WTC11 (cell line): ENCODE measurements around the gene AURKB. TPM values are rescaled to one million over a fixed set of nuclear protein-coding genes. Genes with fewer than 3 reads are reported as not detected.

Source experiments
- ATAC-seq: fragments of 200-7000 bp; cut with Tn5 transposase; 2 replicates; pipeline ENCODE4 v1.10.0; 2021; ENCODE audit warnings: mild to moderate bottlenecking, moderate library complexity
- CTCF ChIA-PET: fragments of 300-600 bp; sonication (Branson Sonifier 250); formaldehyde crosslinking; loops from one replicate; lab custom pipeline; 2021; ENCODE audit warnings: antibody characterized with exemption; lab: Charles Lee
- POLR2A ChIA-PET: fragments of 350-600 bp; sonication (Branson Sonifier 250); formaldehyde crosslinking; loops from one replicate; lab custom pipeline; 2021; ENCODE audit warnings: antibody characterized with exemption; lab: Charles Lee
- DNase-seq: peaks from one replicate; pipeline ENCODE4 v3.0.0; 2021; ENCODE audit warnings: low spot score
- H3K27ac Mint-ChIP-seq: 2 replicates; pipeline ENCODE4 v1.8.0; 2021; ENCODE audit warnings: mixed read lengths
- H3K27me3 Mint-ChIP-seq: 2 replicates; pipeline ENCODE4 v1.8.0; 2021; ENCODE audit warnings: low read depth, mild to moderate bottlenecking, moderate library complexity, mixed read lengths
- H3K36me3 Mint-ChIP-seq: 2 replicates; pipeline ENCODE4 v1.8.0; 2021; ENCODE audit warnings: mixed read lengths
- H3K4me1 Mint-ChIP-seq: 2 replicates; pipeline ENCODE4 v1.8.0; 2022; ENCODE audit warnings: mixed read lengths
- H3K4me3 Mint-ChIP-seq: 2 replicates; pipeline ENCODE4 v1.8.0; 2021; ENCODE audit warnings: mild to moderate bottlenecking, moderate library complexity, mixed read lengths
- H3K9me3 Mint-ChIP-seq: 2 replicates; pipeline ENCODE4 v1.8.0; 2021; ENCODE audit warnings: mixed read lengths
- ESRRA ChIP-seq: sonication (generic); formaldehyde crosslinking; IDR thresholded peaks from 2 replicates; pipeline ENCODE4 v1.8.1; 2022; ENCODE audit warnings: mild to moderate bottlenecking, missing genetic modification reagents, borderline replicate concordance
- FOXK1 ChIP-seq: sonication (generic); formaldehyde crosslinking; IDR thresholded peaks from 2 replicates; pipeline ENCODE4 v1.8.0; 2022; ENCODE audit warnings: mild to moderate bottlenecking, moderate library complexity, missing genetic modification reagents
- GABPB1 ChIP-seq: sonication (generic); formaldehyde crosslinking; IDR thresholded peaks from 2 replicates; pipeline ENCODE4 v1.8.1; 2023; ENCODE audit warnings: mild to moderate bottlenecking, missing genetic modification reagents
- HMGA2 ChIP-seq: fragments of 250-450 bp; sonication (Bioruptor Pico); IDR thresholded peaks from 2 replicates; pipeline ENCODE4 v1.4.0; 2021; ENCODE audit warnings: mild to moderate bottlenecking, moderate library complexity
- JUN ChIP-seq: sonication (generic); formaldehyde crosslinking; IDR thresholded peaks from 2 replicates; pipeline ENCODE4 v1.8.0; 2023; ENCODE audit warnings: mild to moderate bottlenecking, missing genetic modification reagents
- NFYB ChIP-seq: sonication (generic); formaldehyde crosslinking; conservative IDR thresholded peaks from 2 replicates; pipeline ENCODE4 v1.8.0; 2022; ENCODE audit warnings: low read depth, missing genetic modification reagents
- NR1H2 ChIP-seq: sonication (generic); formaldehyde crosslinking; IDR thresholded peaks from 2 replicates; pipeline ENCODE4 v1.9.0; 2021; ENCODE audit warnings: mild to moderate bottlenecking, moderate library complexity, missing genetic modification reagents
- NR3C1 ChIP-seq: sonication (generic); formaldehyde crosslinking; conservative IDR thresholded peaks from 2 replicates; pipeline ENCODE4 v1.8.1; 2023; ENCODE audit warnings: low read depth, mild to moderate bottlenecking, missing genetic modification reagents
- OVOL2 ChIP-seq: fragments of 250-450 bp; sonication (Bioruptor Pico); IDR thresholded peaks from 2 replicates; pipeline ENCODE4 v1.9.0; 2021; ENCODE audit warnings: mild to moderate bottlenecking, borderline replicate concordance
- SMAD3 ChIP-seq: sonication (generic); formaldehyde crosslinking; IDR thresholded peaks from 2 replicates; pipeline ENCODE4 v1.8.0; 2022; ENCODE audit warnings: missing genetic modification reagents, mild to moderate bottlenecking, borderline replicate concordance
- TP53 ChIP-seq: sonication (generic); formaldehyde crosslinking; IDR thresholded peaks from 2 replicates; pipeline ENCODE4 v1.8.1; 2023; ENCODE audit warnings: mild to moderate bottlenecking, missing genetic modification reagents
- ZNF121 ChIP-seq: sonication (generic); formaldehyde crosslinking; IDR thresholded peaks from 2 replicates; pipeline ENCODE4 v1.8.0; 2023; ENCODE audit warnings: missing genetic modification reagents
- ZNF263 ChIP-seq: sonication (generic); formaldehyde crosslinking; IDR thresholded peaks from 2 replicates; pipeline ENCODE4 v1.8.1; 2022; ENCODE audit warnings: low read depth, mild to moderate bottlenecking, moderate library complexity, missing genetic modification reagents
- total RNA-seq: library from RNA; stranded (reverse); gene quantifications from 3 replicates; pipeline ENCODE4 v1.2.3, GENCODE V29; 2021
- TF ChIP-seq, protein P1 (sequence below): fragments of 250-450 bp; sonication (Bioruptor Pico); IDR thresholded peaks from 2 replicates; pipeline ENCODE4 v1.9.0; 2021; ENCODE audit warnings: mild to moderate bottlenecking
- TF ChIP-seq, protein P2 (sequence below): fragments of 250-450 bp; sonication (Bioruptor Pico); IDR thresholded peaks from 2 replicates; pipeline ENCODE4 v1.8.0; 2021; ENCODE audit warnings: mild to moderate bottlenecking
- TF ChIP-seq, protein P3 (sequence below): sonication (generic); formaldehyde crosslinking; IDR thresholded peaks from 2 replicates; pipeline ENCODE4 v1.8.0; 2023; ENCODE audit warnings: missing genetic modification reagents
- TF ChIP-seq, protein P4 (sequence below): sonication (generic); formaldehyde crosslinking; IDR thresholded peaks from 2 replicates; pipeline ENCODE4 v1.8.1; 2022; ENCODE audit warnings: mild to moderate bottlenecking, moderate library complexity, missing genetic modification reagents
- TF ChIP-seq, protein P5 (sequence below): fragments of 250-450 bp; sonication (Bioruptor Pico); IDR thresholded peaks from 2 replicates; pipeline ENCODE4 v1.9.0; 2021; ENCODE audit warnings: mild to moderate bottlenecking, borderline replicate concordance
- TF ChIP-seq, protein P6 (sequence below): sonication (generic); formaldehyde crosslinking; IDR thresholded peaks from 2 replicates; pipeline ENCODE4 v1.8.0; 2022; ENCODE audit warnings: mild to moderate bottlenecking, missing genetic modification reagents
- TF ChIP-seq, protein P7 (sequence below): sonication (generic); formaldehyde crosslinking; IDR thresholded peaks from 2 replicates; pipeline ENCODE4 v1.8.0; 2022; ENCODE audit warnings: mild to moderate bottlenecking, missing genetic modification reagents
- TF ChIP-seq, protein P8 (sequence below): sonication (generic); formaldehyde crosslinking; conservative IDR thresholded peaks from 2 replicates; pipeline ENCODE4 v1.8.1; 2023; ENCODE audit warnings: mild to moderate bottlenecking, low read depth, missing genetic modification reagents, moderate library complexity

AURKB gene
- total RNA-seq, 1 experiment from 2014 or later = 215 TPM

DNA sequence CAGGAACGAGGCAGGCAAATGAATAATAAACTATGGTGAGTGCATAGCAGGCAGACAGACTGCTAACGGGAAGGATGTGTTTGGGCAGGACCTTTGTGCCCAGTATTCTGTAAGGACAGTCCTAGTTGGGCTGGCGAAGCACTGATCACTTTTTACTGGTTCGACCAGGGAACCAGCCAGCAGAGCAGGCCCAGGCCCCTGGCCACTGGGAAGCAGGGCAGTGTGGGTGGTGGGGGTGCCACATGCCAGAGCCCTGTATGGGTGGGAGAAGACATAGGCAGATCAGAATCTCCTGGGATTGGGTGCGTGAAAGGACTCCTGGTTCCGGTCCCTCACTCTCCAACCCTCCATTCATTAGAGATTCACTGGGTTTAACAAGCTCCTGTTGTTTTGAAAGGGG lies 43.6 kb downstream of the AURKB start:
- CTCF ChIA-PET = interaction anchor here (0.6 to 1.3 kb wide), 2 partner anchors 106 to 126 kb away, joined by 3 to 4 read pairs; no protein-coding TSS in a partner anchor
- Mint-ChIP-seq H3K4me3 (no peak overlapping the region), H3K36me3 (peaks cover under 1% of the 10 kb centered on the region; the same call in 1 of the 2 replicates), H3K4me1 (peaks cover 26% of the 10 kb centered on the region), H3K9me3 (no peaks in the 10 kb centered on the region), H3K27me3 (no peaks in the 10 kb centered on the region), H3K27ac (0 out of 2 replicates have a peak overlapping the region, but pooled peaks have one; percentile 22)
- no peak for DNase-seq
- POLR2A ChIA-PET = interaction anchor here (1.3 to 1.4 kb wide), 2 partner anchors 12 to 25 kb away, joined by 4 to 5 read pairs; no protein-coding TSS in a partner anchor
- no peak for TF ChIP-seq NR1H2 (CRISPR knock-in tag)
- TF ChIP-seq, protein P1, sequence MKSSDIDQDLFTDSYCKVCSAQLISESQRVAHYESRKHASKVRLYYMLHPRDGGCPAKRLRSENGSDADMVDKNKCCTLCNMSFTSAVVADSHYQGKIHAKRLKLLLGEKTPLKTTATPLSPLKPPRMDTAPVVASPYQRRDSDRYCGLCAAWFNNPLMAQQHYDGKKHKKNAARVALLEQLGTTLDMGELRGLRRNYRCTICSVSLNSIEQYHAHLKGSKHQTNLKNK (CRISPR knock-in tag) = no peak
- TF ChIP-seq SMAD3 (CRISPR knock-in tag) = no peak
- no peak for TF ChIP-seq NR3C1
- TF ChIP-seq, protein P2, sequence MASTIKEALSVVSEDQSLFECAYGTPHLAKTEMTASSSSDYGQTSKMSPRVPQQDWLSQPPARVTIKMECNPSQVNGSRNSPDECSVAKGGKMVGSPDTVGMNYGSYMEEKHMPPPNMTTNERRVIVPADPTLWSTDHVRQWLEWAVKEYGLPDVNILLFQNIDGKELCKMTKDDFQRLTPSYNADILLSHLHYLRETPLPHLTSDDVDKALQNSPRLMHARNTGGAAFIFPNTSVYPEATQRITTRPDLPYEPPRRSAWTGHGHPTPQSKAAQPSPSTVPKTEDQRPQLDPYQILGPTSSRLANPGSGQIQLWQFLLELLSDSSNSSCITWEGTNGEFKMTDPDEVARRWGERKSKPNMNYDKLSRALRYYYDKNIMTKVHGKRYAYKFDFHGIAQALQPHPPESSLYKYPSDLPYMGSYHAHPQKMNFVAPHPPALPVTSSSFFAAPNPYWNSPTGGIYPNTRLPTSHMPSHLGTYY = no peak
- no peak for TF ChIP-seq ZNF121
- TF ChIP-seq GABPB1 (CRISPR knock-in tag) = no peak
- no peak for TF ChIP-seq FOXK1 (CRISPR knock-in tag)
- TF ChIP-seq HMGA2 = no peak
- TF ChIP-seq ESRRA = no peak
- TF ChIP-seq NFYB (CRISPR knock-in tag) = no peak
- TF ChIP-seq, protein P3, sequence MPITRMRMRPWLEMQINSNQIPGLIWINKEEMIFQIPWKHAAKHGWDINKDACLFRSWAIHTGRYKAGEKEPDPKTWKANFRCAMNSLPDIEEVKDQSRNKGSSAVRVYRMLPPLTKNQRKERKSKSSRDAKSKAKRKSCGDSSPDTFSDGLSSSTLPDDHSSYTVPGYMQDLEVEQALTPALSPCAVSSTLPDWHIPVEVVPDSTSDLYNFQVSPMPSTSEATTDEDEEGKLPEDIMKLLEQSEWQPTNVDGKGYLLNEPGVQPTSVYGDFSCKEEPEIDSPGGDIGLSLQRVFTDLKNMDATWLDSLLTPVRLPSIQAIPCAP (CRISPR knock-in tag) = no peak
- TF ChIP-seq, protein P4, sequence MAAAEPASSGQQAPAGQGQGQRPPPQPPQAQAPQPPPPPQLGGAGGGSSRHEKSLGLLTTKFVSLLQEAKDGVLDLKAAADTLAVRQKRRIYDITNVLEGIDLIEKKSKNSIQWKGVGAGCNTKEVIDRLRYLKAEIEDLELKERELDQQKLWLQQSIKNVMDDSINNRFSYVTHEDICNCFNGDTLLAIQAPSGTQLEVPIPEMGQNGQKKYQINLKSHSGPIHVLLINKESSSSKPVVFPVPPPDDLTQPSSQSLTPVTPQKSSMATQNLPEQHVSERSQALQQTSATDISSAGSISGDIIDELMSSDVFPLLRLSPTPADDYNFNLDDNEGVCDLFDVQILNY (CRISPR knock-in tag) = no peak
- no peak for TF ChIP-seq TP53 (CRISPR knock-in tag)
- no peak for ATAC-seq

DNA sequence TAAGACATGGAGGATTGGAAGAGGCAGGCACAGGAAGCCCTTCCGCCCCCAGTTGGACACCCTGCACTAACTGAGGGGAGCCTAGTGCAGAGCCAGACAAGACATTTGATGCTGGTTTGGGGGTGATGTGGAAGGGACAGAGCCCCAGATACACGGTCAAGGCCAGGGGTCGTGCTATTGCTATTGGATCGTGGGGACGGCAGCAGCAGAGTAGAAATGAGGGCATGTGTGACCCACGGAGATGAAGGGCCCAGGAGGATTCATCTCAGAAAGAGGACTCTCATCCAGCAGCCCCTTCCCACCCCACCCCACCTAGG lies 45.6 kb downstream of the AURKB start:
- H3K27me3 Mint-ChIP-seq = no peaks in the 10 kb centered on the region
- H3K9me3 Mint-ChIP-seq = no peaks in the 10 kb centered on the region
- peaks cover 44% of the 10 kb centered on the region for H3K4me1 Mint-ChIP-seq
- no peak overlapping the region for H3K4me3 Mint-ChIP-seq
- ChIA-PET CTCF (interaction anchor here (1.2 to 1.5 kb wide), 2 partner anchors 8 to 91 kb away, joined by 6 to 10 read pairs; no protein-coding TSS in a partner anchor), POLR2A (interaction anchor here (1.0 to 2.1 kb wide), 4 partner anchors 8 to 45 kb away, joined by 3 to 39 read pairs (median 6); partner anchors contain the start of genes AURKB and PER1)
- H3K36me3 Mint-ChIP-seq = peaks cover 8% of the 10 kb centered on the region
- H3K27ac Mint-ChIP-seq = peak overlapping the region; percentile 88
- no peak for ATAC-seq
- DNase-seq = no peak
- TF ChIP-seq, protein P3 (CRISPR knock-in tag) = no peak
- TF ChIP-seq ZNF263 (no peak), JUN (CRISPR knock-in tag) (no peak), OVOL2 (CRISPR knock-in tag) (no peak)
- TF ChIP-seq, protein P5, sequence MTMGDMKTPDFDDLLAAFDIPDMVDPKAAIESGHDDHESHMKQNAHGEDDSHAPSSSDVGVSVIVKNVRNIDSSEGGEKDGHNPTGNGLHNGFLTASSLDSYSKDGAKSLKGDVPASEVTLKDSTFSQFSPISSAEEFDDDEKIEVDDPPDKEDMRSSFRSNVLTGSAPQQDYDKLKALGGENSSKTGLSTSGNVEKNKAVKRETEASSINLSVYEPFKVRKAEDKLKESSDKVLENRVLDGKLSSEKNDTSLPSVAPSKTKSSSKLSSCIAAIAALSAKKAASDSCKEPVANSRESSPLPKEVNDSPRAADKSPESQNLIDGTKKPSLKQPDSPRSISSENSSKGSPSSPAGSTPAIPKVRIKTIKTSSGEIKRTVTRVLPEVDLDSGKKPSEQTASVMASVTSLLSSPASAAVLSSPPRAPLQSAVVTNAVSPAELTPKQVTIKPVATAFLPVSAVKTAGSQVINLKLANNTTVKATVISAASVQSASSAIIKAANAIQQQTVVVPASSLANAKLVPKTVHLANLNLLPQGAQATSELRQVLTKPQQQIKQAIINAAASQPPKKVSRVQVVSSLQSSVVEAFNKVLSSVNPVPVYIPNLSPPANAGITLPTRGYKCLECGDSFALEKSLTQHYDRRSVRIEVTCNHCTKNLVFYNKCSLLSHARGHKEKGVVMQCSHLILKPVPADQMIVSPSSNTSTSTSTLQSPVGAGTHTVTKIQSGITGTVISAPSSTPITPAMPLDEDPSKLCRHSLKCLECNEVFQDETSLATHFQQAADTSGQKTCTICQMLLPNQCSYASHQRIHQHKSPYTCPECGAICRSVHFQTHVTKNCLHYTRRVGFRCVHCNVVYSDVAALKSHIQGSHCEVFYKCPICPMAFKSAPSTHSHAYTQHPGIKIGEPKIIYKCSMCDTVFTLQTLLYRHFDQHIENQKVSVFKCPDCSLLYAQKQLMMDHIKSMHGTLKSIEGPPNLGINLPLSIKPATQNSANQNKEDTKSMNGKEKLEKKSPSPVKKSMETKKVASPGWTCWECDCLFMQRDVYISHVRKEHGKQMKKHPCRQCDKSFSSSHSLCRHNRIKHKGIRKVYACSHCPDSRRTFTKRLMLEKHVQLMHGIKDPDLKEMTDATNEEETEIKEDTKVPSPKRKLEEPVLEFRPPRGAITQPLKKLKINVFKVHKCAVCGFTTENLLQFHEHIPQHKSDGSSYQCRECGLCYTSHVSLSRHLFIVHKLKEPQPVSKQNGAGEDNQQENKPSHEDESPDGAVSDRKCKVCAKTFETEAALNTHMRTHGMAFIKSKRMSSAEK (CRISPR knock-in tag) = no peak
- TF ChIP-seq, protein P6, sequence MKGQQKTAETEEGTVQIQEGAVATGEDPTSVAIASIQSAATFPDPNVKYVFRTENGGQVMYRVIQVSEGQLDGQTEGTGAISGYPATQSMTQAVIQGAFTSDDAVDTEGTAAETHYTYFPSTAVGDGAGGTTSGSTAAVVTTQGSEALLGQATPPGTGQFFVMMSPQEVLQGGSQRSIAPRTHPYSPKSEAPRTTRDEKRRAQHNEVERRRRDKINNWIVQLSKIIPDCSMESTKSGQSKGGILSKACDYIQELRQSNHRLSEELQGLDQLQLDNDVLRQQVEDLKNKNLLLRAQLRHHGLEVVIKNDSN = no peak
- TF ChIP-seq, protein P7, sequence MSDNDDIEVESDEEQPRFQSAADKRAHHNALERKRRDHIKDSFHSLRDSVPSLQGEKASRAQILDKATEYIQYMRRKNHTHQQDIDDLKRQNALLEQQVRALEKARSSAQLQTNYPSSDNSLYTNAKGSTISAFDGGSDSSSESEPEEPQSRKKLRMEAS (CRISPR knock-in tag) = no peak
- TF ChIP-seq, protein P8, sequence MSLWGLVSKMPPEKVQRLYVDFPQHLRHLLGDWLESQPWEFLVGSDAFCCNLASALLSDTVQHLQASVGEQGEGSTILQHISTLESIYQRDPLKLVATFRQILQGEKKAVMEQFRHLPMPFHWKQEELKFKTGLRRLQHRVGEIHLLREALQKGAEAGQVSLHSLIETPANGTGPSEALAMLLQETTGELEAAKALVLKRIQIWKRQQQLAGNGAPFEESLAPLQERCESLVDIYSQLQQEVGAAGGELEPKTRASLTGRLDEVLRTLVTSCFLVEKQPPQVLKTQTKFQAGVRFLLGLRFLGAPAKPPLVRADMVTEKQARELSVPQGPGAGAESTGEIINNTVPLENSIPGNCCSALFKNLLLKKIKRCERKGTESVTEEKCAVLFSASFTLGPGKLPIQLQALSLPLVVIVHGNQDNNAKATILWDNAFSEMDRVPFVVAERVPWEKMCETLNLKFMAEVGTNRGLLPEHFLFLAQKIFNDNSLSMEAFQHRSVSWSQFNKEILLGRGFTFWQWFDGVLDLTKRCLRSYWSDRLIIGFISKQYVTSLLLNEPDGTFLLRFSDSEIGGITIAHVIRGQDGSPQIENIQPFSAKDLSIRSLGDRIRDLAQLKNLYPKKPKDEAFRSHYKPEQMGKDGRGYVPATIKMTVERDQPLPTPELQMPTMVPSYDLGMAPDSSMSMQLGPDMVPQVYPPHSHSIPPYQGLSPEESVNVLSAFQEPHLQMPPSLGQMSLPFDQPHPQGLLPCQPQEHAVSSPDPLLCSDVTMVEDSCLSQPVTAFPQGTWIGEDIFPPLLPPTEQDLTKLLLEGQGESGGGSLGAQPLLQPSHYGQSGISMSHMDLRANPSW (CRISPR knock-in tag) = no peak
